HG02798 (cell line): ENCODE results near the gene PC.

Source experiments
- ATAC-seq: cut with Tn5 transposase; IDR thresholded peaks from one replicate; pipeline ENCODE4 v1.9.1; 2021; ENCODE audit warnings: mild to moderate bottlenecking; ENCODE audit not compliant: unreplicated experiment, poor library complexity

PC gene

GRCh38 chr11:66915866-66916265, 42.3 kb downstream of the PC start:
- ATAC-seq, result no peak

DNA sequence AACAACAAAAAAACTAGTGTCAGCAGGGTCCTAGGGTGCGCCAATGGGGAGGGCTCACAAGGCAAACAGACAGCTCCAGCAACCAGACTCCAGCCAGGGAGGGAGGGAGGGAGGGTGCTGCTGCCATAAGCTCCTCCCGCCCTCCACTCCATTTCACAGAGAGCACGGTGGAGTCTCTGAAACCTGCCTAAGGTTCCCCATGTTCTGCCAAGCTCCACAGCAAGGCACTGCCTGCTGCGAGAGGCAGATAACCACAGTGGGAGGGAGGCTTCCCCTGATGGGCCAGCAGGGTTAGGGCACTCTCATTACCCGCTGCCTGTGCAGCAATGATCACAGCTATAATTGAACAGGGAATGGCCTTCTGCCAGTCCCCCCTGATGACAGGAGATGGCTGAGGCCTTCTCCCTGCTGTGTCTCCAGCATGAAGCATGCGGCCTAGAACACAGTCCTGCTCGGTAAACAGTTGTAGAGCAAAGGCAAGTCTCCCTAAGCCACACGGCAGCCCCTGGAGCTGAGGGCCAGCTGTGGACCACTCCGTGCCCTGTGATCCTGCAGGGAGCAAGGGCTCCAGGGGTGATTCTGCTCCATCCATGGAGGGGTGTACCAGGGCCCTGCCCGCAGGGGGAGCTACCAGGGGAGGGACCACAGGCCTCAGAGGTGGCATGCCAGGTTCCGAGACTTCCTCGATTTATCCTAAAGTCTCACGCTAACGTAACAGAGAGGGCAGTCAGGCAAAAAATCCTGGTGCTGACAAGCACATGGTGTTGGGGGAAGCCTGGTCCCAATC, 42.9 kb downstream of the PC start:
- ATAC-seq, result no peak

DNA sequence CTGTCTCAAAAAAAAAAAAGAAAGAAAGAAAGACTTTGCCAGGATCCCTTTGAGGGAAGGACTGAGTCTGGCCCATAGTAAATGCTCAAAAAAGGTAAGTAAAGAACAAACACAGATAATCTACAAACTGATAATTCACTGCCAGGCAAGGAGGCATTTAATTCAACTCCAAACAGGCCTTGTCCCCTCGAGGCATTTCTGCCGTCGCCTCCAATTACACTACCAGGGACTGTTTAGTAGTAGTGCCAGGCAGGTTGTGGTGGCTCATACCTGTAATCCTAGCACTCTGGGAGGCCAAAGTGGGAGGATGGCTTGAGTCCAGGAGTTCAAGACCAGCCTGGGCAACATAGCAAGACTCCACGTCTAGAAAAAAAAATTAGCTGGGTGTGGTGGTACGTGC, 43.7 kb downstream of the PC start:
- no peak for ATAC-seq

GRCh38 chr11:66912911-66913310, 45.3 kb downstream of the PC start:
- ATAC-seq, result no peak

DNA sequence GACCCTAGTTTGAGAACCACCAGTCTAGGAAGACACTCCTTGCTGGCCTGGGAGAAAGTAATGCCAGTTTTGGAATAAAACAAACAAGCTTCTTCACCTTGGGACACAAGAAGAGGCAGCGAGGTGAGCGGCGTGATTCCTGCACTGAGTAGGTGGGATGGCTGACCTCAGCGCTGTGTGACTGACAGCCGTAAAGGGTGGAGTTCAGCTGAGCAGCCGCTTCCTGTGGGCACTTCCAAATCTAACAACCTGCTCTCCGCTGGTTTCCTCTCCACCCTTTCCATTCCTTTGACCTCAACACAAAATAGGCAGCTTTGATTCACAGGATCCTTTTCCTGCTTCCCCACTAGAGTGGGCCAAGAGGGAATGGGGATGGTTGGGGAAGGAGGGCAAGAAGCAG, 45.8 kb downstream of the PC start:
- no peak for ATAC-seq

DNA sequence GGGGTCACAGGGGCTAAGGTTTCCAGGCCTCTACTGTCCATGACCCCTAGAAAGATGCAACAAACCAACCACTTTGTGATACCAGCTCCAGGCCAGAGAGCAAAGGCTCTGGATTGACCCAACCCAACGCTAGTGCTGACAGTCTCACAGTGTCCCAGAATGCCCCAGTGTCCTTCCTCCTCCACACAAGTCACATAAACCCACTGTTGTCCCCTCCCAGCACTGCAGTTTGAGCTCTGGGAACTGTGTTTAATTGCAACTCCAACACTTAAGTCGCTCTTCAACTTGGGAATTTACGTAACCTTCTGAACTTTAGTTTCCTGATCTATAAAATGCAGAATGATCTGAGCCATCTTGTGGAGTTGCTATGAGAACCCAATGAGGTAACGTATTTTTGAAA, 47.5 kb downstream of the PC start:
- no peak for ATAC-seq

DNA sequence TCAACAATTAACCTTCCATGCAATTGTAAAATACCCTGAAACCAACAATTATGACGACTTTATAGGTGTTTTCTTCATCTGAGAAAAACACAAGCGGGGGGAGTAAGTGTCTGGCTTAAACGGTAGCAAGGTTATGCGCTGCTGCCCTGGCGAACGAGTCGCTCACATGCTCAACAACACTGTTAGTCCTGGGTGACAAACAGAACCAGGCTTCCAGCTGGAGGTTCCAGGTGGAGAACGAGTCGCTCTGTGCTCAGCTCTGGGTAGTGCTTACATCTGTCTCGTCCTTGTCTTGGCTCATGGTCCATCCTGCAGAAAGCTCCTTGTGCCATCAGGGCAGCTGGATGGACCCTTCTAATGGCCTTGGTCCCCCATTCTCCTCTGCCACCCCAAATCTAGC, 48.2 kb downstream of the PC start:
- ATAC-seq, result no peak

DNA sequence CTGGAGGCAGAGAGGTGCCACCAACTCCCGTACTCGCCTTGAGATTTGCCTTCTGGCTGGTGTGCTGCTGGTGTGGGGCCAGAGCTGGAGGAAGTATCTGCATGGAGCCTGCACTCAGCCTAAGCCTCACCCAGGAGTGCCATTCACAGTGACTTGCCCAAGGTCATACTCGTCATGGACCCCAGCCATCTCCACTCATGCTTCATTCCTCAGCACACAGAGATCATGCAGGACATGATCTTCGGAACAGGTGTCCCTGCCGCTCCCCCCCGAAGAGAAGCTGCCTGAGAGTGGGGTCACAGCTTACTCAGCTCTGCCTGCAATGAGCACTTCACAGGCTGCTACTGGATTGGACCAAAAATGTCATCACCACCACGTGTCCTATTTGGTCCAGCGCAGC, 49.0 kb downstream of the PC start:
- ATAC-seq, result no peak

DNA sequence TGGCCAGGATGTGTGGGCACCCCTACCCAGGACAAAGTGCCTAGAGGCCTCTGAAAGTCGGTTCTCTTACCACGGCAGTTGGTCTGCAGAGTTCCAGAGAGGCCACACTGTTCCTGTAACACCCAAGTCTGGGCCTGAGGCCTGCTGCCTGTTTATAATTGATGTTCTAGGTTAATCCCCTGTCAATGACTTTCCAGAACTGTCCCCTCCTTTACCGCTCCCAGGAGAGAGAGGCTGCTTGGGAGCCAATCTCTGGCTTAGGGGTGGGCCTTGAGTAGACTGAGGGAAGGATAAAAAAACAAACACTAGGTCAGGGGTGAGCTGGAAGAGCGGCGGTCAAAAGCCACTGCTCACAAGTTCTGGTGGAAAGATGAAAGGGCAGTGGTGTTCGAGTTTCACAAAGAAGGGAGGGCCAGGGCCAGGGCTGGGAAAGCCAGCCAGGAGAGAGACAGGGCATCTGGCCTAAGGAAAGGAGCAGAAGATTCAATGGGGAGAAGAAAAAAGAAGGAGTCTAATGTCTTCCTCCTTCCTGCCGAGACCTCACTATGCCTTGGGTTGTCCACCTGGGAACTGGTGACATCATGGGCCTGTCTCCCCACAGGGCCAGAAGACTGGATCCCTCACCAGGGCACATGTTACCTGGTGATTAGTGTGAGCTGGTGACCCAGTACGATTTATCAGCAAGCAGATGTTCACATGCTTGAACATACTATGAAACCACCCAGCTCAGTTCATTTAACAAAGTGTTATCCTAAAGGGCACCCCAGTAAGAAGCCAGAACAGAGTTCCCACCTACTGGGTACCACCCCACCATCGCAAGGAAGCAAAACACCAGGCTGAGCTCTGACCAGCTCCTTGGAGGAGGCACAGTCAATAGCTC, 50.2 kb downstream of the PC start:
- no peak for ATAC-seq

DNA sequence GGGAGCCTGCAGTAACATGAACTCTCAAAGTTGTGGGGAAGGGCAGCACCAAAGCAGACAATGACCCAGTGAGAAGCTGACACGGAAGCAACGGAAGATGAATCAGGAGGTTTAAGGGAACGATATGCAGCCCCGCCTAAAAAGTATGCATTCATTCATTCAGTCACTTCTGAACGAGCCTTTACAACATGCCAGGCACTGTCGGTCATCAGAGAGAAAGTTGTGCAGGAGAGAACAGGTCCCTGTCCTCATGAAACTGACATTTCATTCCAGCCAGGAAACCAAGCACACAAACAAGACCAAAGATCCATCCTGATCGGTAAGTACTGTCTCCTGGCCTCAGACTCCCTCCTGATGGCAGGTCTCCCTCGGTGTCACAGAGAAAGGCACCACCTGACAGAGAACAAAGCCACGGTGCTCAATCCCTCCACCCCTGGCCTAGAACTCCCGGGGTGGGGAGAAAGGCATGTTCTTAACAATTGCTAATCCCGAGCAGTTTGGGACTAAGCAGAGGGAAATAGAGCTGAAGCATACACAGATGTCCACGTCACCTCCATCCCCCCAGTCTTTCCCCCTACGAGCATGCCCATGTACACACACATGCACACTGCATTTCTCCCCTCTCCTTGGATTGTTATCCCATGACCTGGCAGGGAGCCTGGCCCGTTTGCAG, 52.0 kb downstream of the PC start:
- ATAC-seq, result no peak

DNA sequence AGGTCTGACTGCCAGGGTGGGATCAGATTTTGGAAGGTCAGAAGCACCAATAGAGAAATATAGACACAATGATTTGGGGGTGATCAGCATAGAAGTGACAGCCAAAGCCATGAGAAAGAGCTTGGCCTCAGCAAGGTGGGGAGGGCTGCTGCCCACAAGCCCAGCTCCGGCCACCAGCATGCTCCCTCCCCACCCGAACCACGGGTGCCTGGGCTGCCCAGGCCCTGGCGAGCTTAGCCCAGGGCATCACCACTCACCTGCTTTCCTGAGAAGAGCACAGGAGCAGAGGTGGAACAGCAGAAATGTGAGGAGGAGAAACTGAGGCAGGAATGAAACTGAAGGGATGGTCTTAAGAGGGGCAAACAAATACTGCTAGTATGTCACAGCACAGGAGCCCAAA, 52.6 kb downstream of the PC start:
- no peak for ATAC-seq

- ATAC-seq, result no peak
Measured at GRCh38 chr11:66904981-66905521, 53.1 kb downstream of the PC start.

GRCh38 chr11:66904561-66904960, 53.6 kb downstream of the PC start:
- no peak for ATAC-seq

GRCh38 chr11:66904055-66904454, 54.1 kb downstream of the PC start:
- ATAC-seq, result no peak

- ATAC-seq, result no peak
Measured at GRCh38 chr11:66902486-66903177, 55.6 kb downstream of the PC start.

GRCh38 chr11:66901964-66902390, 56.2 kb downstream of the PC start:
- no peak for ATAC-seq

- no peak for ATAC-seq
Measured at GRCh38 chr11:66894141-66894540, 64.0 kb downstream of the PC start.

DNA sequence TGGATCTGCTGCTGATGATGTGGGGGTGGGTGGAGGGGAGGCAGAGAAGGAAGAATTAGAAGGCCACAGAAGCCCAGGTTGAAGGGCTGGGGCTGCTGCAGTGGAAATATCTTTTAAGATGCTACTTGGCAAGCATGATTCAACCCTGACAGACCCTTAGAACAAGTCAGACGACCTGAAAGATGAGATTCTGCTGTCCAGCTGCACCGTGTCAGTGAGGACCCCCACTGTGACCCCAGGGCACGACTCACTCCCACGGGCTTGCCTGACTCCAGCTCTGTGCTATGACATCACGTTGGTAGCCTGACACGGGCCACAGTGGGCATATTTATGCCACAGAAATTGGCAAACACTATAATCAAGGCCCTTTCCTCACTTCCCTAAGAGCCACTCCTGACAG, 65.3 kb downstream of the PC start:
- ATAC-seq, result no peak

- ATAC-seq, result peak; percentile 90
Measured at GRCh38 chr11:66891851-66892660, 66.1 kb downstream of the PC start.
